Measurements from ENCODE around the gene MPZL1.

DNA sequence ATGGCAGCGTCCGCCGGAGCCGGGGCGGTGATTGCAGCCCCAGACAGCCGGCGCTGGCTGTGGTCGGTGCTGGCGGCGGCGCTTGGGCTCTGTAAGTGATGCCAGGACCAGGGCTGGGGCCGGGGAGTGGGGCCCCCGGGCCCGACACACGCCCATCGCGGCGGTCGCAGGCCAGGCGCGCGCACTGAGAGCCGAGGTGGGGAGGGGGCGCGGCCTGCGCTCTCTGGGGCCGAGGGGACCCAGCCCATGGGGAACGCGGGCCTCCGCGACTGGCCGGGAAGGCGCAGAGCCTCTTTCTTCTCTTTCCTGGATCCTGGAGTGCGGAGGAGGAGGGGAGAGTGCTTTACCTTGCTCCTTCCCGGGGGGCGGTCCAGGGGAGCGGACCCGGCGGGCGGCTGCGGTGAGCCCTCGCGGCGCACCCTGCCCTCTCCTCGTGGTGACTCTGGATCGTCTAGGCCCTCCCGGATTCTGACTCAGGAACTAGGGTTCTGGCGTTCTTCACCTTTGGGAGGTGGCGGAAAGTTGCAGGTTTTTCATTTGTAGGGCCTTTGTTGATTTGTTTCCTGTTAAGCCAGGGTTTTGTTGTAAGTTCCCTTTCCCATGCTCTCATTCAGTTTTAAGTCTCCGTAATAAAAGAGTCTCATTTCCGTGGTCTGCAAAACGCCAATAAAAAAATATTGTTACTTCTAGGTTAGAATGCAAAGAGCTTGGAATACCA is 529 bp downstream of the MPZL1 start:
- TF ChIP-seq SP1 (CRISPR knock-in tag; conservative IDR thresholded peaks at IDR 0.05) (no peak), ELF4 (CRISPR knock-in tag; IDR thresholded peaks at IDR 0.05; ENCODE audit: low read depth) (0 out of 2 replicates have a peak, but pooled peaks have one; percentile 59), ETV6 (CRISPR knock-in tag; IDR thresholded peaks at IDR 0.05) (no peak), ZNF232 (CRISPR knock-in tag; IDR thresholded peaks at IDR 0.05) (no peak)
- TF ChIP-seq, protein P1, sequence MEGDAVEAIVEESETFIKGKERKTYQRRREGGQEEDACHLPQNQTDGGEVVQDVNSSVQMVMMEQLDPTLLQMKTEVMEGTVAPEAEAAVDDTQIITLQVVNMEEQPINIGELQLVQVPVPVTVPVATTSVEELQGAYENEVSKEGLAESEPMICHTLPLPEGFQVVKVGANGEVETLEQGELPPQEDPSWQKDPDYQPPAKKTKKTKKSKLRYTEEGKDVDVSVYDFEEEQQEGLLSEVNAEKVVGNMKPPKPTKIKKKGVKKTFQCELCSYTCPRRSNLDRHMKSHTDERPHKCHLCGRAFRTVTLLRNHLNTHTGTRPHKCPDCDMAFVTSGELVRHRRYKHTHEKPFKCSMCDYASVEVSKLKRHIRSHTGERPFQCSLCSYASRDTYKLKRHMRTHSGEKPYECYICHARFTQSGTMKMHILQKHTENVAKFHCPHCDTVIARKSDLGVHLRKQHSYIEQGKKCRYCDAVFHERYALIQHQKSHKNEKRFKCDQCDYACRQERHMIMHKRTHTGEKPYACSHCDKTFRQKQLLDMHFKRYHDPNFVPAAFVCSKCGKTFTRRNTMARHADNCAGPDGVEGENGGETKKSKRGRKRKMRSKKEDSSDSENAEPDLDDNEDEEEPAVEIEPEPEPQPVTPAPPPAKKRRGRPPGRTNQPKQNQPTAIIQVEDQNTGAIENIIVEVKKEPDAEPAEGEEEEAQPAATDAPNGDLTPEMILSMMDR (IDR thresholded peaks at IDR 0.05) = no peak
- TF ChIP-seq, protein P2, sequence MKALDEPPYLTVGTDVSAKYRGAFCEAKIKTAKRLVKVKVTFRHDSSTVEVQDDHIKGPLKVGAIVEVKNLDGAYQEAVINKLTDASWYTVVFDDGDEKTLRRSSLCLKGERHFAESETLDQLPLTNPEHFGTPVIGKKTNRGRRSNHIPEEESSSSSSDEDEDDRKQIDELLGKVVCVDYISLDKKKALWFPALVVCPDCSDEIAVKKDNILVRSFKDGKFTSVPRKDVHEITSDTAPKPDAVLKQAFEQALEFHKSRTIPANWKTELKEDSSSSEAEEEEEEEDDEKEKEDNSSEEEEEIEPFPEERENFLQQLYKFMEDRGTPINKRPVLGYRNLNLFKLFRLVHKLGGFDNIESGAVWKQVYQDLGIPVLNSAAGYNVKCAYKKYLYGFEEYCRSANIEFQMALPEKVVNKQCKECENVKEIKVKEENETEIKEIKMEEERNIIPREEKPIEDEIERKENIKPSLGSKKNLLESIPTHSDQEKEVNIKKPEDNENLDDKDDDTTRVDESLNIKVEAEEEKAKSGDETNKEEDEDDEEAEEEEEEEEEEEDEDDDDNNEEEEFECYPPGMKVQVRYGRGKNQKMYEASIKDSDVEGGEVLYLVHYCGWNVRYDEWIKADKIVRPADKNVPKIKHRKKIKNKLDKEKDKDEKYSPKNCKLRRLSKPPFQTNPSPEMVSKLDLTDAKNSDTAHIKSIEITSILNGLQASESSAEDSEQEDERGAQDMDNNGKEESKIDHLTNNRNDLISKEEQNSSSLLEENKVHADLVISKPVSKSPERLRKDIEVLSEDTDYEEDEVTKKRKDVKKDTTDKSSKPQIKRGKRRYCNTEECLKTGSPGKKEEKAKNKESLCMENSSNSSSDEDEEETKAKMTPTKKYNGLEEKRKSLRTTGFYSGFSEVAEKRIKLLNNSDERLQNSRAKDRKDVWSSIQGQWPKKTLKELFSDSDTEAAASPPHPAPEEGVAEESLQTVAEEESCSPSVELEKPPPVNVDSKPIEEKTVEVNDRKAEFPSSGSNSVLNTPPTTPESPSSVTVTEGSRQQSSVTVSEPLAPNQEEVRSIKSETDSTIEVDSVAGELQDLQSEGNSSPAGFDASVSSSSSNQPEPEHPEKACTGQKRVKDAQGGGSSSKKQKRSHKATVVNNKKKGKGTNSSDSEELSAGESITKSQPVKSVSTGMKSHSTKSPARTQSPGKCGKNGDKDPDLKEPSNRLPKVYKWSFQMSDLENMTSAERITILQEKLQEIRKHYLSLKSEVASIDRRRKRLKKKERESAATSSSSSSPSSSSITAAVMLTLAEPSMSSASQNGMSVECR (CRISPR knock-in tag; IDR thresholded peaks at IDR 0.05; ENCODE audit: borderline replicate concordance) = peak; percentile 76; the same call in 1 of the 2 replicates
- TF ChIP-seq, protein P3, sequence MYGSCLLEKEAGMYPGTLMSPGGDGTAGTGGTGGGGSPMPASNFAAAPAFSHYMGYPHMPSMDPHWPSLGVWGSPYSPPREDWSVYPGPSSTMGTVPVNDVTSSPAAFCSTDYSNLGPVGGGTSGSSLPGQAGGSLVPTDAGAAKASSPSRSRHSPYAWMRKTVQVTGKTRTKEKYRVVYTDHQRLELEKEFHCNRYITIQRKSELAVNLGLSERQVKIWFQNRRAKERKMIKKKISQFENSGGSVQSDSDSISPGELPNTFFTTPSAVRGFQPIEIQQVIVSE (CRISPR knock-in tag; IDR thresholded peaks at IDR 0.05; ENCODE audit: borderline replicate concordance) = no peak

Data from WTC11 (cell line).